Measurements from ENCODE around the gene DEPDC4. TPM values are rescaled to one million over a fixed set of nuclear protein-coding genes. Genes with fewer than 3 reads are reported as not detected.

The DEPDC4 gene
- total RNA-seq, 4 donors from 2014 or later = 0.89 to 2.0 TPM; not detected in 2

- 94 to 96% methylated on average over 3 to 4 of the region's 4 CpGs for WGBS, 2 donors (ENCODE audit: low coverage in 1 of 2)
- no peak overlapping the region for H3K27ac ChIP-seq
- H3K36me3 ChIP-seq = peaks cover 3 to 81% of the 10 kb centered on the region in 2 donors
- ATAC-seq = no peak
- no peak for TF ChIP-seq EP300 (IDR thresholded peaks at IDR 0.05)
- no peak for TF ChIP-seq POLR2AphosphoS5 (IDR thresholded peaks at IDR 0.05)
- no peak for TF ChIP-seq POLR2A (IDR thresholded peaks at IDR 0.05)
- TF ChIP-seq CTCF (IDR thresholded peaks at IDR 0.05) = no peak
- no peaks in the 10 kb centered on the region for H3K27me3 ChIP-seq
- no peak overlapping the region for H3K4me3 ChIP-seq
- no peaks in the 10 kb centered on the region for H3K9me3 ChIP-seq
- no peaks in the 10 kb centered on the region for H3K4me1 ChIP-seq
Observed at GRCh38 chr12:100216337-100216736, 50.5 kb downstream of the DEPDC4 start.

GRCh38 chr12:100215209-100215608 is 51.7 kb downstream of the DEPDC4 start:
- no peaks in the 10 kb centered on the region for H3K9me3 ChIP-seq
- peak; percentile 84 for ATAC-seq
- TF ChIP-seq CTCF (IDR thresholded peaks at IDR 0.05) (no peak), POLR2A (IDR thresholded peaks at IDR 0.05) (no peak), POLR2AphosphoS5 (IDR thresholded peaks at IDR 0.05) (no peak), EP300 (IDR thresholded peaks at IDR 0.05) (no peak)
- no peak overlapping the region for H3K4me3 ChIP-seq
- 56 to 89% methylated on average over 1 of the region's 1 CpG for WGBS, 2 donors (ENCODE audit: low coverage in 1 of 2)
- peaks cover 3 to 81% of the 10 kb centered on the region in 2 donors for H3K36me3 ChIP-seq
- H3K27me3 ChIP-seq = no peaks in the 10 kb centered on the region
- H3K27ac ChIP-seq = no peak overlapping the region
- no peaks in the 10 kb centered on the region for H3K4me1 ChIP-seq

GRCh38 chr12:100214518-100214917 is 52.4 kb downstream of the DEPDC4 start:
- ATAC-seq = no peak
- H3K27ac ChIP-seq = no peak overlapping the region
- H3K9me3 ChIP-seq = no peaks in the 10 kb centered on the region
- H3K27me3 ChIP-seq = no peaks in the 10 kb centered on the region
- H3K36me3 ChIP-seq = peaks cover 3 to 81% of the 10 kb centered on the region in 2 donors
- H3K4me3 ChIP-seq = no peak overlapping the region
- 90 to 100% methylated on average over 2 of the region's 2 CpGs for WGBS, 2 donors (ENCODE audit: low coverage in 1 of 2)
- no peak for TF ChIP-seq POLR2AphosphoS5 (IDR thresholded peaks at IDR 0.05)
- no peak for TF ChIP-seq CTCF (IDR thresholded peaks at IDR 0.05)
- no peak for TF ChIP-seq EP300 (IDR thresholded peaks at IDR 0.05)
- no peak for TF ChIP-seq POLR2A (IDR thresholded peaks at IDR 0.05)
- H3K4me1 ChIP-seq = no peaks in the 10 kb centered on the region

- H3K36me3 ChIP-seq = peaks cover 1 to 81% of the 10 kb centered on the region in 2 donors
- WGBS, 2 donors (ENCODE audit: low coverage in 1 of 2) = 85 to 94% methylated on average over 4 of the region's 5 CpGs
- no peak for TF ChIP-seq POLR2A (IDR thresholded peaks at IDR 0.05)
- no peak for TF ChIP-seq EP300 (IDR thresholded peaks at IDR 0.05)
- no peak for TF ChIP-seq CTCF (IDR thresholded peaks at IDR 0.05)
- TF ChIP-seq POLR2AphosphoS5 (IDR thresholded peaks at IDR 0.05) = no peak
- H3K27me3 ChIP-seq = no peaks in the 10 kb centered on the region
- H3K4me3 ChIP-seq = no peak overlapping the region
- no peaks in the 10 kb centered on the region for H3K4me1 ChIP-seq
- no peaks in the 10 kb centered on the region for H3K9me3 ChIP-seq
- no peak overlapping the region for H3K27ac ChIP-seq
- ATAC-seq = no peak
Observed at GRCh38 chr12:100213016-100213891, 53.6 kb downstream of the DEPDC4 start.

- Histone ChIP-seq H3K27me3 (no peaks in the 10 kb centered on the region), H3K4me1 (no peaks in the 10 kb centered on the region), H3K27ac (no peak overlapping the region), H3K36me3 (peaks cover 0 to 90% of the 10 kb centered on the region in 2 donors), H3K9me3 (no peaks in the 10 kb centered on the region), H3K4me3 (no peak overlapping the region)
- WGBS, 2 donors (ENCODE audit: low coverage in 1 of 2) = 86 to 93% methylated on average over 2 of the region's 2 CpGs
- ATAC-seq = no peak
- TF ChIP-seq CTCF (IDR thresholded peaks at IDR 0.05) = no peak
- TF ChIP-seq EP300 (IDR thresholded peaks at IDR 0.05) = no peak
- TF ChIP-seq POLR2AphosphoS5 (IDR thresholded peaks at IDR 0.05) = no peak
- no peak for TF ChIP-seq POLR2A (IDR thresholded peaks at IDR 0.05)
Observed at GRCh38 chr12:100211698-100212097, 55.2 kb downstream of the DEPDC4 start.

Measured in gastroesophageal sphincter (tissue), 4 donors.